IMR-90 (cell line): ENCODE data around the gene FMO5. TPM values are rescaled to one million over a fixed set of nuclear protein-coding genes. Genes with fewer than 3 reads are reported as not detected.

Source experiments
- ATAC-seq: fragments of 200-7000 bp; cut with Tn5 transposase; 2 replicates; pipeline ENCODE4 v1.9.1; 2020; ENCODE audit warnings: low read depth, mild to moderate bottlenecking, moderate library complexity
- BruUV-seq: library from RNA; stranded (reverse); fragments of 400-500 nt; replicated peaks from 2 replicates; lab custom pipeline; 2021; lab: Mats Ljungman, UMichigan
- CTCF ChIA-PET: fragments of 300-600 bp; formaldehyde crosslinking; extraction: SDS; loops from one replicate; lab custom pipeline; 2021; ENCODE audit warnings: antibody characterized with exemption; lab: Yijun Ruan, JAX
- POLR2A ChIA-PET: fragments of 300-600 bp; sonication (Branson Sonifier 250); formaldehyde crosslinking; loops from one replicate; lab custom pipeline; 2022; ENCODE audit warnings: antibody characterized with exemption; ENCODE audit not compliant: unreplicated experiment; lab: Charles Lee
- DNase-seq: peaks from one replicate; pipeline ENCODE4 v3.0.0; 2013
- H2AFZ ChIP-seq: replicated peaks from 2 replicates; pipeline ENCODE3; 2013; ENCODE audit warnings: low read length, mild to moderate bottlenecking; ENCODE audit not compliant: poor library complexity
- H2AK5ac ChIP-seq: 2 replicates; pipeline ENCODE4 v1.6.1; 2013; ENCODE audit warnings: low read depth, low read length, inconsistent platforms
- H2AK9ac ChIP-seq: replicated peaks from 2 replicates; pipeline ENCODE3; 2013; ENCODE audit warnings: mild to moderate bottlenecking, low read depth, low read length, moderate library complexity; ENCODE audit not compliant: poor library complexity
- H2BK120ac ChIP-seq: 2 replicates; pipeline ENCODE4 v1.6.1; 2013; ENCODE audit warnings: low read depth, low read length, inconsistent platforms
- H2BK15ac ChIP-seq: 3 replicates; pipeline ENCODE4 v1.6.1; 2013; ENCODE audit warnings: low read depth, low read length, inconsistent platforms
- H2BK20ac ChIP-seq: 2 replicates; pipeline ENCODE4 v1.6.1; 2013; ENCODE audit warnings: low read depth, mild to moderate bottlenecking, inconsistent platforms, low read length, moderate library complexity
- H2BK5ac ChIP-seq: 2 replicates; pipeline ENCODE4 v1.6.1; 2013; ENCODE audit warnings: mild to moderate bottlenecking, low read depth, low read length, inconsistent platforms; ENCODE audit not compliant: poor library complexity, severe bottlenecking
- H3K14ac ChIP-seq: replicated peaks from 2 replicates; pipeline ENCODE4 v1.6.1; 2013; ENCODE audit warnings: low read depth, low read length, inconsistent platforms
- H3K18ac ChIP-seq: 2 replicates; pipeline ENCODE4 v1.6.1; 2013; ENCODE audit warnings: low read depth, low read length, control low read depth
- H3K23ac ChIP-seq: 2 replicates; pipeline ENCODE4 v1.6.1; 2013; ENCODE audit warnings: low read depth, low read length, inconsistent platforms
- H3K27ac ChIP-seq: 2 replicates; pipeline ENCODE4 v1.5.1; 2013; ENCODE audit warnings: mild to moderate bottlenecking, control low read depth, low read length; ENCODE audit not compliant: insufficient read depth
- H3K27me3 ChIP-seq: 2 replicates; pipeline ENCODE4 v1.6.1; 2013; ENCODE audit warnings: low read length; ENCODE audit not compliant: control insufficient read depth, insufficient read depth
- H3K36me3 ChIP-seq: 2 replicates; pipeline ENCODE4 v1.6.1; 2013; ENCODE audit warnings: low read length, mixed read lengths; ENCODE audit not compliant: control insufficient read depth, insufficient read depth
- H3K4ac ChIP-seq: 2 replicates; pipeline ENCODE4 v1.6.1; 2013; ENCODE audit warnings: low read depth, low read length, inconsistent platforms
- H3K4me1 ChIP-seq: 2 replicates; pipeline ENCODE4 v1.6.1; 2013; ENCODE audit warnings: low read length, mixed read lengths; ENCODE audit not compliant: control insufficient read depth, insufficient read depth
- H3K4me2 ChIP-seq: 2 replicates; pipeline ENCODE4 v1.6.1; 2013; ENCODE audit warnings: low read depth, mild to moderate bottlenecking, control low read depth, low read length, moderate library complexity
- H3K4me3 ChIP-seq: 2 replicates; pipeline ENCODE4 v1.5.1; 2013; ENCODE audit warnings: low read depth, mild to moderate bottlenecking, control low read depth, low read length, moderate library complexity; ENCODE audit not compliant: insufficient read depth
- H3K56ac ChIP-seq: 2 replicates; pipeline ENCODE4 v1.6.1; 2013; ENCODE audit warnings: low read length, inconsistent platforms; ENCODE audit not compliant: insufficient read depth; ENCODE audit errors: extremely low read depth
- H3K79me1 ChIP-seq, 2 experiments: 2 replicates each; pipeline ENCODE4 v1.6.1; 2013; ENCODE audit warnings: low read length in 2 of 2, inconsistent platforms in 1 of 2, low read depth in 1 of 2
- H3K9ac ChIP-seq: 2 replicates; pipeline ENCODE4 v1.6.1; 2013; ENCODE audit warnings: low read depth, low read length, control low read depth
- H3K9me1 ChIP-seq: 2 replicates; pipeline ENCODE4 v1.6.1; 2013; ENCODE audit warnings: low read length, inconsistent platforms; ENCODE audit not compliant: insufficient read depth
- H3K9me3 ChIP-seq: 2 replicates; pipeline ENCODE4 v1.6.1; 2013; ENCODE audit warnings: low read length; ENCODE audit not compliant: control insufficient read depth, insufficient read depth
- H4K20me1 ChIP-seq: 2 replicates; pipeline ENCODE4 v1.6.1; 2013; ENCODE audit warnings: low read length, inconsistent platforms; ENCODE audit not compliant: insufficient read depth
- H4K5ac ChIP-seq: 2 replicates; pipeline ENCODE4 v1.6.1; 2013; ENCODE audit warnings: mild to moderate bottlenecking, low read depth, low read length, control low read depth
- H4K8ac ChIP-seq, 2 experiments: 2 replicates each; pipeline ENCODE4 v1.6.1; 2013; ENCODE audit warnings: low read depth in 2 of 2, low read length in 2 of 2, control low read depth in 1 of 2, inconsistent platforms in 1 of 2
- H4K91ac ChIP-seq: 2 replicates; pipeline ENCODE4 v1.6.1; 2013; ENCODE audit warnings: low read depth, low read length, inconsistent platforms; ENCODE audit not compliant: insufficient read depth
- BHLHE40 ChIP-seq: fragments of 150-350 bp; IDR thresholded peaks from 2 replicates; pipeline ENCODE4 v1.6.1; 2016; ENCODE audit warnings: mild to moderate bottlenecking, low read depth, low read length
- CHD1 ChIP-seq: IDR thresholded peaks from 2 replicates; pipeline ENCODE4 v1.6.1; 2012; ENCODE audit warnings: low read depth, low read length, improper control_type of control experiment
- CTCF ChIP-seq: conservative IDR thresholded peaks from 2 replicates; pipeline ENCODE4 v1.5.1; 2012; ENCODE audit warnings: mild to moderate bottlenecking, low read depth, low read length, improper control_type of control experiment
- FOS ChIP-seq: fragments of 150-350 bp; IDR thresholded peaks from 2 replicates; pipeline ENCODE4 v1.6.1; 2016; ENCODE audit warnings: low read depth, low read length
- MAFK ChIP-seq: IDR thresholded peaks from 2 replicates; pipeline ENCODE4 v1.6.1; 2012; ENCODE audit warnings: low read depth, low read length, improper control_type of control experiment
- MAZ ChIP-seq: IDR thresholded peaks from 2 replicates; pipeline ENCODE4 v1.6.1; 2012; ENCODE audit warnings: low read depth, mild to moderate bottlenecking, low read length, improper control_type of control experiment, moderate library complexity, borderline replicate concordance
- MXI1 ChIP-seq: IDR thresholded peaks from 2 replicates; pipeline ENCODE4 v1.6.1; 2012; ENCODE audit warnings: low read depth, mild to moderate bottlenecking, low read length, moderate library complexity, borderline replicate concordance
- NFE2L2 ChIP-seq: fragments of 150-350 bp; IDR thresholded peaks from 2 replicates; pipeline ENCODE4 v1.6.1; 2016; ENCODE audit warnings: low read depth, mild to moderate bottlenecking, low read length
- POLR2A ChIP-seq: IDR thresholded peaks from 2 replicates; pipeline ENCODE4 v1.6.1; 2012; ENCODE audit warnings: mild to moderate bottlenecking, low read depth, low read length
- RAD21 ChIP-seq: IDR thresholded peaks from 2 replicates; pipeline ENCODE4 v1.6.1; 2012; ENCODE audit warnings: low read length, improper control_type of control experiment
- RCOR1 ChIP-seq: IDR thresholded peaks from 2 replicates; pipeline ENCODE4 v1.6.1; 2012; ENCODE audit warnings: mild to moderate bottlenecking, low read length, improper control_type of control experiment; ENCODE audit not compliant: insufficient replicate concordance
- RFX5 ChIP-seq: IDR thresholded peaks from 2 replicates; pipeline ENCODE4 v1.8.0; 2012; ENCODE audit warnings: low read depth, mild to moderate bottlenecking, low read length, moderate library complexity
- SMC3 ChIP-seq: fragments of 150-350 bp; IDR thresholded peaks from 2 replicates; pipeline ENCODE4 v1.6.1; 2016; ENCODE audit warnings: low read depth, mild to moderate bottlenecking, antibody characterized with exemption, low read length, moderate library complexity
- USF2 ChIP-seq: fragments of 150-350 bp; IDR thresholded peaks from 2 replicates; pipeline ENCODE4 v1.6.1; 2017; ENCODE audit warnings: mild to moderate bottlenecking, antibody characterized with exemption, low read length, low read depth
- WGBS, 2 experiments: methylation state at CpG; one replicate each; pipeline versions ENCODE4 v1.1.5 to v1.1.7; 2013; ENCODE audit warnings: missing lambda C conversion rate in 2 of 2; ENCODE audit not compliant: insufficient read length in 1 of 2; ENCODE audit errors: extremely low coverage in 2 of 2; 5-methylcytosine and 5-hydroxymethylcytosine counted together
- dilution Hi-C: fragments of 300-500 bp; cut with HindIII; formaldehyde crosslinking; loops from one replicate; pipeline ENCODE4 v1.14.3; 2018; ENCODE audit warnings: low sequenced_read_pairs; ENCODE audit not compliant: unreplicated experiment
- in situ Hi-C: fragments of 300-500 bp; cut with MboI; formaldehyde crosslinking; loops from 3 replicates; pipeline ENCODE4 v1.14.3; 2019; ENCODE audit warnings: low sequenced_read_pairs, inconsistent platforms, mixed read lengths
- intact Hi-C: fragments of 100-400 bp; cut with micrococcal nuclease; formaldehyde crosslinking; loops from 2 replicates; pipeline ENCODE4 v1.10.0; 2022
- polyA plus RNA-seq, 3 experiments: library from polyadenylated mRNA; depleted of rRNA; stranded (reverse); fragments of >200 nt; gene quantifications; 2 replicates each; pipeline ENCODE4 v1.2.3, GENCODE V29; 2012; ENCODE audit warnings: low replicate concordance in 1 of 3
- total RNA-seq: library from RNA; depleted of rRNA; stranded (reverse); fragments of >200 nt; gene quantifications from 2 replicates; pipeline ENCODE4 v1.2.3, GENCODE V29; 2012

The FMO5 gene
- total and polyA plus RNA-seq, 2 of the 4 experiments (the other 2 are of a cell fraction) = 0.36 to 0.51 TPM

GRCh38 chr1:147177611-147178380, 47.3 kb downstream of the FMO5 start:
- Histone ChIP-seq H3K9me3 (no peaks in the 10 kb centered on the region), H3K27me3 (no peaks in the 10 kb centered on the region), H4K20me1 (no peaks in the 10 kb centered on the region; the same call in 1 of the 2 replicates), H3K4me3 (peak overlapping the region; percentile 25), H2BK120ac (peak overlapping the region; percentile 25; the same call in 1 of the 2 replicates), H3K36me3 (no peaks in the 10 kb centered on the region), H4K91ac (no peak overlapping the region), H3K9ac (no peak overlapping the region; the same call in 1 of the 2 replicates), H3K9me1 (no peaks in the 10 kb centered on the region; the same call in 1 of the 2 replicates), H2BK5ac (peak overlapping the region; percentile 64), H2AFZ (peak overlapping the region; percentile 93), H2BK20ac (no peak overlapping the region), H3K23ac (no peak overlapping the region), H3K14ac (no peak overlapping the region), H4K5ac (no peak overlapping the region; the same call in 1 of the 2 replicates), H3K56ac (no peak overlapping the region), H2AK9ac (peak overlapping the region; percentile 81), H2AK5ac (no peak overlapping the region), H3K27ac (peak overlapping the region; percentile 7; the same call in 1 of the 2 replicates), H3K4me2 (peak overlapping the region; percentile 75), H3K79me1 (peaks cover 10 to 19% of the 10 kb centered on the region in 2 experiments), H3K4ac (peak overlapping the region; percentile 51; the same call in 1 of the 2 replicates), H3K18ac (peak overlapping the region; percentile 47; the same call in 1 of the 2 replicates), H3K4me1 (no peaks in the 10 kb centered on the region; the same call in 1 of the 2 replicates), H2BK15ac (0 out of 3 replicates have a peak overlapping the region, but pooled peaks have one; percentile 81), H4K8ac (0 out of 4 replicates have a peak overlapping the region, but pooled peaks of 1 of the 2 experiments have one; percentile 25)
- ChIA-PET CTCF (no interaction called here), POLR2A (no interaction called here)
- WGBS, 2 experiments = 31% methylated on average over 7 of the region's 36 CpGs; no CpG with 5 or more reads in 1 of the 2 experiments
- BruUV-seq = no TSS peak
- intact Hi-C loops (no loop called here), in situ Hi-C loops (no loop called here), dilution Hi-C loops (no loop called here)
- ATAC-seq = peak; percentile 34
- peak; percentile 73 for DNase-seq
- TF ChIP-seq FOS = no peak
- no peak for TF ChIP-seq RAD21
- TF ChIP-seq USF2 = no peak
- no peak for TF ChIP-seq CTCF
- TF ChIP-seq MAZ = no peak
- no peak for TF ChIP-seq POLR2A
- TF ChIP-seq MAFK = no peak
- no peak for TF ChIP-seq BHLHE40
- no peak for TF ChIP-seq SMC3
- TF ChIP-seq NFE2L2 = no peak
- no peak for TF ChIP-seq RCOR1
- TF ChIP-seq CHD1 = no peak
- TF ChIP-seq RFX5 = no peak
- no peak for TF ChIP-seq MXI1
